Stimulated activated CD8-positive, alpha-beta memory T cell treated with anti-CD3 and anti-CD28 coated beads, Interleukin-7, amount 100 ng/mL, for 1 hour (primary cell): ENCODE data around the gene PAN2.
"Not testable (repeated sequence)": the region's sequence is repeated elsewhere in the genome, so short reads cannot be mapped to it uniquely, and the experiment has no call there.

Source experiments
- DNase-seq, 2 donors: peaks; one replicate each; pipeline ENCODE4 v3.0.0-alpha.2; 2020; ENCODE audit warnings: low read depth in 2 of 2

The PAN2 gene

GRCh38 chr12:56347255-56347654 lies 13.5 kb upstream of the PAN2 start:
- DNase-seq: not testable (repeated sequence)

GRCh38 chr12:56346675-56347074 lies 12.9 kb upstream of the PAN2 start:
- DNase-seq: no peak

- not testable (repeated sequence) for DNase-seq
These were observed 8.5 kb upstream of the PAN2 start for GRCh38 chr12:56342290-56342689.

DNA sequence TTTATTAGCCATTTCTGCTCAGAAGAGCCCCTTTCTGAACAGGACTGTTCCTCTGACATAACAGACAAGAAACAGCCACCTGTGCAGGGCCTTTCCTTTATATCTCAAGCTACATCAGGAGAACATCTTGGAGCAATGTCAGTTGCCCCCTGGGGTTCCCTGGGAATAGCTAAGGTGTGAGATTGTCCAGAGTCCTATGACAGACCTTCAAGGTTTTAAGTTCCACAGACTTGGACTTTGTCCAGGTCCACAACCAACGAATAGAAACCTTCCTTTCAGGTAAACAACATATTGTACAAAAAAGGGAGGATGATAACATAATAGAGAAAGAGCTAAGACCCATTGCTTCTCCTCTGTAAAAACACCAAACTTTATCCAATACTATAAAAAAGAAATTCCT lies 7.8 kb upstream of the PAN2 start:
- DNase-seq: no peak

GRCh38 chr12:56339158-56339422 lies 5.3 kb upstream of the PAN2 start:
- no peak for DNase-seq

DNA sequence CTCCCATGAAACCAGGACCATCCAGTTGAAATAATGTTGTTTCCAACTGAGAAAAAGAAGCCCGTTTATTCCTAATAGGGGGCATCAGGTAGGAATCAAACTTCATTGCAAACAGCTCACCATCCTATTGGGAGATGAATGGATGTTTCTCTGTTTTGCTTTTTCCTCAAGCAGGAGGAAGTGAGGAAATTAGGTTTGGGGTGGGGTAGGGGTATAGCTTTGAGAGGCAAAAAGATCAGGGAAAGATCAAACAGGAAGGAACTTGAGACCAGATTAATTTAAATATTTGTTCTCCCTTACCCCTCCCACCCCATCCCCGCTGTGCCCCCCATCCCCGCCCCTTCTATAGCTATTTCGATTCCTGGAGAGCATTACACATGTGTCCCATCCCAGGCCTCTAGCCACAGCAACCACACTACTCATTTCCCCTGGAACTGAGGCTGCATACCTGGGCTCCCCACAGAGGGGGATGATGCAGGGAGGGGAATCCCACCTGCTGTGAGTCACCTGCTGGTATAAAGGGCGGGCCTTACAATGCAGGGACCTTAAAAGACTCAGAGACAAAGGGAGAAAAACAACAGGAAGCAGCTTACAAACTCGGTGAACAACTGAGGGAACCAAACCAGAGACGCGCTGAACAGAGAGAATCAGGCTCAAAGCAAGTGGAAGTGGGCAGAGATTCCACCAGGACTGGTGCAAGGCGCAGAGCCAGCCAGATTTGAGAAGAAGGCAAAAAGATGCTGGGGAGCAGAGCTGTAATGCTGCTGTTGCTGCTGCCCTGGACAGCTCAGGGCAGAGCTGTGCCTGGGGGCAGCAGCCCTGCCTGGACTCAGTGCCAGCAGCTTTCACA lies 4.7 kb upstream of the PAN2 start, which contains the start of gene IL23A:
Gene IL23A (plus strand): TSS at position 577 of the 850 bp plus-strand sequence. CDS start 161 bp downstream, at position 738.
- DNase-seq: peak; percentile 54 to 63

DNA sequence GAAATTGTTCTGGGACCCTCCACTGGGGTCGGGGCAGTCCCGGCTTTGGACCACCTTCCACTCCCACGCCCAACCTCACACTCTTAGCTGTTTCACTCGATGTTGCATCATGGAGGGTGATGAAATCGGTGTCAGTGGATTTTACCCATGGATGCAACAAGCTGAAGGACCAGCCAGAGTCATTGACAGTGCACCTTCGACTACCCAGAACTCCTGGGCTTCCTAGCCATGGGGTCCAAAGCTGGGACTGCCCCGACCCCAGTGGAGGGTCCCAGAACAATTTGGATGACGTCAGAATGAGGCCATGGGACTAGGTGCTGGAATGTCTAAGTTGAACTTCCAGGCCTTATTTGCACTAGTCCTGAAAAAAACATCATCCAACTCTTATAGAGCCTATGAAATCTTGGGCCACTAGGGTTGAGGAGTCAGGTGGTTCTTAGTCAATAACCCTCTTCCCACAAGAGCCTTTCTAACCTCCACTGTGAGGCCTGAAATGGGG lies 4.0 kb upstream of the PAN2 start:
- no peak for DNase-seq

- DNase-seq: no peak
These were observed 2.8 kb upstream of the PAN2 start for GRCh38 chr12:56336361-56337167.

- not testable (repeated sequence) for DNase-seq
These were observed 1.7 kb upstream of the PAN2 start for GRCh38 chr12:56335527-56335926.

- no peak for DNase-seq
These were observed 642 bp upstream of the PAN2 start for GRCh38 chr12:56334490-56334793.

DNA sequence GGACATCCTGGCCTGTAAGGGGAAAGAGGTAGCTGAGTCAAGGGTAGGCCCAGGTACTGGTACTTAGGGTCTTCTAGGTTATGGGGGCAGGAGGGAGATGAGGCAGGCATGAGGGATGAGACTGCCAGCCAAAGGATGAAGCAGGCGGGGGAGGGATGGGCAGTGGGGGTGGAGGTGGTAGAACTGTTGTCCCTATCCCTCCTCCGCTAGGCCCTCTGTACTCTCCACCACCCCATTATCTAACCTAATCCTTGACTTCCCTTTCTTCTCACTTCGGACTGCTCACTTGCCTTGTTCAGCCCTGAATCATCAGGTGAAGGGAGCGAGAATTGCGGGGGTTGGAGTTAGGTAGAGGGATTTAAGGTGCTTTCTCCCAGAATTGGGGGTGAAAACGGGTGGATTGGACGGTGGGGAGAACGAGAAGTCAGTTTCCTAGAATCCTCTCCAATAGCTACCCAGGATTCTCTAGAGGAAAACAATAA lies 562 bp downstream of the PAN2 start:
- DNase-seq: no peak

DNA sequence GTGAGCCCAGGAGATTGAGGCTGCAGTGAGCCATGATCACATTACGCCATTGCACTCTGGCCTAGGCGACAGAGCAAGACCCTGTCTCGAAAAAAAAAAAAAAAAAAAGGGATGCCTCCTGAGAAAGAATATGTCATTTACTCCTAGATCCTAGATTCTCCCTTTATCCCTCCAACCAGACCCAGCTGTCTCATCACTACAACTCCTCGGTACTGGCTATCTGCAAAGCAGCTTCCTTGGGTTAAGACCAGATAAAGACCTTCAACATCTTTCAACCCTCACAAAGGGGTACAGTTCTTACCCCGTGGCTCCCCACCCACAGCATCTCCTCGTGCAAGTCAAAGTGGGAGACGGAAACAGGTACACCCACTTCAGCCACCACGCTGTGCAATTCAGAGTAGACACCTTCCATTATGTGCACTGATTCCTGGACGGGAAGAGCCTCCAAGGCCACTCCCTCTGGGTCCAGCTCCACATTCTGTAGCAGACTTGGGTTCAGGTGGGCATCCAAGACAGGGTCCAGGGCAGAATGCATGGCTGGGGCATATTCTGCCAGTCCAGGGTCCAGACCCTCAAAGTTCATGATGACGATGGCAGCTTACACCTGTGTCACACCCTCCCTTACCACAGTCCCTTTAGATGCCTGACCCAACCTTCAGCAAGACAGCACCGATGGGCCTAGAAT lies 1.1 kb downstream of the PAN2 start:
- DNase-seq: no peak

DNA sequence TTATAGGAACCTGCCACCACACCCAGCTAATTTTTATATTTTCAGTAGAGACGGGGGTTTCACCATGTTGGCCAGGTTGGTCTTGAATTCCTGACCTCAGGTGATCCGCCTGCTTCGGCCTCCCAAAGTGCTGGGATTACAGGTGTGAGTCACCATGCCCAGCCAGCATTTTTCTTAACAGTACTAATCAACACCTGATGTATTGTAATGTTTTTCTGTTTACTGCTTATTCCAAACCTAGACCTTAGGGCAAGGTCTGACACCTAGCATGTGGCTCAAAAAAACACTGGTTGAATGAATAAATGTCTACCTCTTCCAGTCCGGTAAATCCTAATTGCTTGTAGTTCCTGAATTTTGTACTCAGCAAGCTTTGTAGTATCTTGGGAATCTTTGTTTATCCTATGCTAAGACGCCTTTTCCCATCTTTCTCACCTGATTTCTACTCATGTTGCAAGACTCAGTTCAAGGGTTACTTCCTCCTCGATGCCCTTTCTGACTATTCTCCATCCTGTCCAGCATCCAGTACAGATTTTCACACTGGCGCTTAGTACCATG lies 2.8 kb downstream of the PAN2 start:
- no peak for DNase-seq

DNA sequence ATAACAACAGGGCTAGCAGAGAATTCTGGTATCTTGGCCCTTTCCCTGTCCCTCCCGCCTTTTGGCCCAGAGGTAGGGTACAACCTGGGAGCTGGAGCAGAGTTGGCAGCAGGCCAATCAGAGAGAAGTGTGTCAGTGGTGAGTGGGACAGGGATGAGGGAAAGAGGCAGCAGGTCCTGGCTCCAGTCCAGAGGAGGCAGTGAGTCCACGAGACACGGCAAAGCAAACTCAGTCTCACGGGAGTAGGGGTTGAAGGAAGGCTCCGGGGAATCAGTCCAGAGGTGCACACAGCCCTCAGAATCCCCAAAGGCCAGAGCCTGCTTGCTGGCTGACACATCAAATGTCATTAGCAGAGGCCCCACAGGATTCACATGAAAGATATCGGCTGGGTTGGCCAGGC lies 7.3 kb downstream of the PAN2 start:
- no peak for DNase-seq

DNA sequence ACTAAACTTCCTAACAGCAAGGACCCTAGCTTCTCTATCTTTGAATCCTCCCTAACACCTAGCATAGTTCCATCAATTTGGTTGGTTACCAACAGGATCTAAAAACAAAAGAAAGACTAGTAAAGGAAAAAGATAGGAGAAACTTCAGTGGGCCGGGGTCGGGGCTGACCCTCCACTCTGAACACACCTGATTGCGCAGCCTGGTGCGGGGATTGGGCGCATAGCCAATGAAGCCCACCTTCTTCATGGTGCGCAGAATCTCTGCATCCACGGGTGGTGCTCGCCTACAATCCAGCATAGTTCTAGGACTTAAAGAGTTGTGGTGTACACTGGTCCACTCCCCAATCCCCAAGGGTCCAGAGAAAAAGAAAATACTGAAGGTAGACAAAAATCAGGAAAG lies 7.7 kb downstream of the PAN2 start:
- no peak for DNase-seq

DNA sequence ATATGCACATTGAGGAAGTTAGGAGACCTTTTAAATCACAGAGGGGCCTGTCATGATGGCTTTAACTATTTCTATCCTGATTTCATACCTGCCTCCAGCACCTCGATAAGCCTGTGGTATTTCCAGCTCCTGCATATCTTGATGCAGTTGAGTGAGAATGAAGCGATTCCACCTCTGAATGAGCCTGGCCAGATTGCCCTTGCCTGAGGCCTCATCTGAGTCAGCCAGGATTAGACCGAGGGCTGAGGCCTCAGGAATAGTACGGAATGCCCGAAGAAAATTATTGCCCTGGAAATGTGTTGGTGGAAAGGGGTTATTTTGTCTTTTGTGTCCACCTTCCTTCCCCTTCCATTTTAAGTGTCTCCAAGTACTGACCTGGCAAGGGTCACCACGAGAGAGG lies 9.6 kb downstream of the PAN2 start:
- no peak for DNase-seq

DNA sequence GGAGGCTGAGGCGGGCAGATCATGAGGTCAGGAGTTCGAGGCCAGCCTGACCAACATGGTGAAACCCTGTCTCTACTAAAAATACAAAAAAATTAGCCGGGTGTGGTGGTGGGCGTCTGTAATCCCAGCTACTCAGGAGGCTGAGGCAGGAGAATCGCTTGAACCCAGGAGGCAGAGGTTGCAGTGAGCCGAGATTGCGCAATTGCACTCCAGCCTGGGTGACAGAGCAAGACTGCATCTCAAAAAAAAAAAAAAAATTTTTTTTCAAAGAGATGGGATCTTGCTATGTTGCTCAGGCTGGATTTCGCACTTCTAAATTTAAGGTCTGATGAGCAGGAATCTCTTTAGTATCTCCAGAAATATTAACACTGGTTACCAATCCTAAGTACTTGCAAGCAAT lies 12.2 kb downstream of the PAN2 start:
- DNase-seq: not testable (repeated sequence)

DNA sequence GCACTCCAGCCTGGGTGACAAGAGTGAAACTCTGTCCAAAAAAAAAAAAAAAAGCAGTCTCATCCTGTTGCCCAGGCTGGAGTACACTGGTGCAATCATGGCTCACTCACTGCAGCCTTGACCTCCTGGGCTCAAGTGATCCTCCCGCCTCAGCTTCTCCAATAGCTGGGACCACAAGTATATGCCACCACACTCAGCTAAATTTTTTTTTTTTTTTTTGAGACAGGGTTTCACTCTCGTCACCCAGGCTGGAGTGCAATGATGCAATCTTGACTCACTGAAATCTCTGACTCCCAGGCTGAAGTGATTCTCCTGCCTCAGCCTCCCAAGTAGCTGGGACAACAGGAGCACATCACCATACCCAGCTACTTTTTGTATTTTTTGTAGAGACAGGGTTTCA lies 12.8 kb downstream of the PAN2 start:
- DNase-seq: no peak

DNA sequence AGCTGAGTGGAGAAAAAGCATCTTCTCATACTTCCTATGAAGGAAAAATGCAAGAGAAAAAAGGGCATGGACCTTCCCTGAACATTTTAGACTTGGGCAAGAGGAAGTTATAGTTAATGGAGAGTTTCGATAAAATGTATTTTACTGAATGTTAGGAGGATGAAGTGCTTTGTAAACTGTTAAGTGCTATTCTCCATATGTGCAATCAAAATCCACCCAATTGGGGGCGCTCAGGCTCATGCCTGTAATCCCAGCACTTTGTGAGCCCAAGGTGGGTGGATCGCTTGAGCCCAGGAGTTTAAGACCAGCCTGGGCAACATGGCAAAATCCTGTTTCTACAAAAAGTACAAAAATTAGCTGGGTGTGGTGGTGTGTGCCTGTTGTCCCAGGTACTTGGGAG lies 16.1 kb downstream of the PAN2 start:
- no peak for DNase-seq

DNA sequence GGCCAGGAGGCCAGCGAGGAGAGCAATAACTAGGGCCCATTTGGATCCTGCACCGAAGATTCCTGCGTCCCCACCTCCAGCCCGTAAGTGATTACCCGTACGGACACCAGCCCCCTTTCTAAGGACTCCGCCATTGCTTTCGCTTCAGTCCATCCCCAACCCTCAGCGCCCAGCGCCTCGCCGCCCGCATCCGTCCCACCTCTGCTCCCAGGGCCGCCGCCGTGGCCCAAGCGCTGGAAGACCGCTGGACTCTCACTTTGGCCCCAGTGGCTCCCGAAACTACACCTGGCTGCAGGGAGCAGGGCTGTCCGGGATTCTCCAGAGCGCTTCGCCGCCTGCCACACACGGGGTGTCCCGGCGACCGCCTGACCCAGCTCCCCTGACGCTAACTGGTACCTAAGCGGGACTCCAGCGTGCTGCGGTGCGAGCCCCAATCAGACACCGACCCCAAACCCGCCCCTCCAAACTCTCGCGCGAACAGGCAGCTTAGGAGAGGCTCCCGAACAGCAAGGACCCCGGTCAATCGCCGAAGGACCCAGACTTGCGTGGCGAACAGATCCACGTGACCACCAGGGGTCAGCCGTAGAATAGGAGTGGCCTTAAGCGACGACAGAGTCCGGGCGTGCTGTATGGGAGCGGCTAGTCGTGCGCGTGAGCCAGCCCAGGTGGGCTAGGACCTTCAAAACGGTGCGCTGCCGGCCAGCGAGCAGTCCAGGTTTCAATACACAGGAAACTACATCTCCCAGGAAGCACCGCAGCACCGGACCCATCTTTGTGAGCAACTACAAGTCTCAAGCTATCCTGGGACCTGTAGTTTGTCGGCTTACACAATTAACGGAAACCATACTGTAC lies 18.0 kb downstream of the PAN2 start, which contains the start of gene CNPY2:
Gene CNPY2 (minus strand): TSS at position 367 of the 852 bp plus-strand sequence. CDS start 771 bp downstream, outside the sequence.
- DNase-seq: peak; percentile 82 to 84

DNA sequence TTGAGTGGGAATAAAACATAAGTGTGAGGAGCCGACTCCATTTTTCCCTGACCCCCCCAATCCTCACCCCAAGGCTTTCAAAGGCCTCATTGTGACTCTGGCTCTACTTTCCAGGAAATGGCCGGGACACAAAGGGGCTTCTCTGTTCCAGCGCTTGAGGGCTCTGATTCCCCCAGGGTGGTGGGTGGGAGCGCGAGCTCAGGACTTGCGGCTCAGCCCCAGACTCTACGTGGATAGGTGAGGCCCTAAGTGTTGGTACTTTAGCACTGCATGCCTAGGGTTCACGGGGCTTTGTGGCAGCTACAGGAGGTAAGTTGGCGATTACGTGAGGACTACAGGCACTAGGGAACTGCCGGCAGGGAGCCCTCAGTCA lies 18.6 kb downstream of the PAN2 start:
- DNase-seq: no peak
